Mesenchymal stem cell (in vitro differentiated cells and primary cell): ENCODE results near the gene QPRT.
"Not testable (repeated sequence)": the region's sequence is repeated elsewhere in the genome, so short reads cannot be mapped to it uniquely, and the experiment has no call there.

Experiments
- DNase-seq: peaks from one replicate; pipeline ENCODE4 v3.0.0-alpha.2; 2013
- H2AFZ ChIP-seq: one replicate; pipeline ENCODE4 v1.6.1; 2013; ENCODE audit warnings: low read depth, mild to moderate bottlenecking, control low read depth, inconsistent platforms, low read length, moderate library complexity
- H2AK5ac ChIP-seq: 2 replicates; pipeline ENCODE4 v1.6.1; 2013; ENCODE audit warnings: low read length, moderate library complexity, mild to moderate bottlenecking, inconsistent platforms; ENCODE audit not compliant: severe bottlenecking
- H2BK120ac ChIP-seq: one replicate; pipeline ENCODE4 v1.6.1; 2013; ENCODE audit warnings: low read depth, mild to moderate bottlenecking, inconsistent platforms, low read length, moderate library complexity
- H2BK12ac ChIP-seq, 2 experiments: one replicate each; pipeline ENCODE4 v1.6.1; 2013; ENCODE audit warnings: inconsistent platforms in 2 of 2, low read length in 2 of 2, mild to moderate bottlenecking in 2 of 2, moderate library complexity in 2 of 2, control low read depth in 1 of 2
- H2BK15ac ChIP-seq: one replicate; pipeline ENCODE4 v1.6.1; 2013; ENCODE audit warnings: mild to moderate bottlenecking, low read depth, inconsistent platforms; ENCODE audit not compliant: poor library complexity, severe bottlenecking
- H2BK5ac ChIP-seq: 2 replicates; pipeline ENCODE4 v1.6.1; 2013; ENCODE audit warnings: low read depth, mild to moderate bottlenecking, low read length, control low read depth, inconsistent platforms; ENCODE audit not compliant: poor library complexity, severe bottlenecking
- H3K14ac ChIP-seq, 2 experiments: one replicate each; pipeline ENCODE4 v1.6.1; 2013; ENCODE audit warnings: inconsistent platforms in 2 of 2, low read length in 2 of 2, control low read depth in 1 of 2, mild to moderate bottlenecking in 1 of 2, moderate library complexity in 1 of 2
- H3K18ac ChIP-seq, 2 experiments: one replicate each; pipeline ENCODE4 v1.6.1; 2013; ENCODE audit warnings: inconsistent platforms in 2 of 2, low read length in 2 of 2, control low read depth in 1 of 2, low read depth in 1 of 2, mild to moderate bottlenecking in 1 of 2
- H3K23ac ChIP-seq, 2 experiments: one replicate each; pipeline ENCODE4 v1.6.1; 2013; ENCODE audit warnings: inconsistent platforms in 2 of 2, low read length in 2 of 2, mild to moderate bottlenecking in 2 of 2, moderate library complexity in 2 of 2, control low read depth in 1 of 2
- H3K27ac ChIP-seq: 2 replicates; pipeline ENCODE4 v1.5.1; 2013; ENCODE audit warnings: mild to moderate bottlenecking, moderate library complexity, low read length, control low read depth, inconsistent platforms; ENCODE audit not compliant: poor library complexity, severe bottlenecking
- H3K27me3 ChIP-seq, 2 experiments: 2 replicates each; pipeline versions ENCODE4 v1.6.1 to v1.7.0; 2013; ENCODE audit warnings: low read length in 2 of 2, mild to moderate bottlenecking in 2 of 2, moderate library complexity in 2 of 2, control low read depth in 1 of 2, inconsistent platforms in 1 of 2; ENCODE audit not compliant: control insufficient read depth in 1 of 2, insufficient read depth in 1 of 2
- H3K36me3 ChIP-seq, 2 experiments: 2 replicates each; pipeline versions ENCODE4 v1.6.1 to v1.7.0; 2013; ENCODE audit warnings: low read length in 2 of 2, control low read depth in 1 of 2, inconsistent platforms in 1 of 2, low read depth in 1 of 2, mild to moderate bottlenecking in 1 of 2; ENCODE audit not compliant: insufficient read depth in 2 of 2, control insufficient read depth in 1 of 2
- H3K4ac ChIP-seq, 2 experiments: one replicate each; pipeline ENCODE4 v1.6.1; 2013; ENCODE audit warnings: inconsistent platforms in 2 of 2, low read length in 2 of 2, mild to moderate bottlenecking in 2 of 2, moderate library complexity in 2 of 2, control low read depth in 1 of 2, low read depth in 1 of 2
- H3K4me1 ChIP-seq: 2 replicates; pipeline ENCODE4 v1.6.1; 2013; ENCODE audit warnings: low read depth, low read length, control low read depth; ENCODE audit not compliant: control insufficient read depth, insufficient read depth
- H3K4me2 ChIP-seq: 2 replicates; pipeline ENCODE4 v1.6.1; 2013; ENCODE audit warnings: low read length, mild to moderate bottlenecking, inconsistent platforms; ENCODE audit not compliant: poor library complexity, severe bottlenecking
- H3K4me3 ChIP-seq, 2 experiments: 2 replicates each; pipeline versions ENCODE4 v1.5.1 to v1.7.0; 2013; ENCODE audit warnings: low read length in 2 of 2, mild to moderate bottlenecking in 2 of 2, control low read depth in 1 of 2, low read depth in 1 of 2; ENCODE audit not compliant: insufficient read depth in 1 of 2
- H3K79me1 ChIP-seq: replicated peaks from 2 replicates; pipeline ENCODE4 v1.6.1; 2013; ENCODE audit warnings: mild to moderate bottlenecking, control low read depth, low read length, inconsistent platforms; ENCODE audit not compliant: poor library complexity, severe bottlenecking
- H3K9ac ChIP-seq: 2 replicates; pipeline ENCODE4 v1.7.0; 2013; ENCODE audit warnings: mild to moderate bottlenecking, low read length, moderate library complexity
- H3K9me3 ChIP-seq: 2 replicates; pipeline ENCODE4 v1.7.0; 2013; ENCODE audit warnings: mild to moderate bottlenecking, low read length; ENCODE audit not compliant: control insufficient read depth
- H4K8ac ChIP-seq: one replicate; pipeline ENCODE4 v1.6.1; 2013; ENCODE audit warnings: inconsistent platforms, mild to moderate bottlenecking, low read length, moderate library complexity
- H4K91ac ChIP-seq: one replicate; pipeline ENCODE4 v1.6.1; 2013; ENCODE audit warnings: mild to moderate bottlenecking, low read length, inconsistent platforms
- whole genome bisulfite sequencing: methylation state at CpG from one replicate; pipeline ENCODE4 v1.1.7; 2013; ENCODE audit warnings: mixed read lengths; 5-methylcytosine and 5-hydroxymethylcytosine counted together

QPRT gene

GRCh38 chr16:29653890-29654289 lies 25.1 kb upstream of the QPRT start:
- WGBS: 83% methylated on average over 3 of the region's 7 CpGs
- not testable (repeated sequence) for H2BK5ac ChIP-seq, H3K4ac ChIP-seq, DNase-seq, H2BK15ac ChIP-seq, H3K18ac ChIP-seq, H3K79me1 ChIP-seq, H3K4me3 ChIP-seq, H4K91ac ChIP-seq, H3K4me2 ChIP-seq, H3K14ac ChIP-seq, H2AFZ ChIP-seq, H3K27me3 ChIP-seq, H2BK12ac ChIP-seq, H2BK120ac ChIP-seq, H3K27ac ChIP-seq, H3K4me1 ChIP-seq, H3K9me3 ChIP-seq, H3K36me3 ChIP-seq, H4K8ac ChIP-seq, H3K9ac ChIP-seq, H3K23ac ChIP-seq, H2AK5ac ChIP-seq

- Histone ChIP-seq H2BK12ac (no peak overlapping the region), H3K27ac (no peak overlapping the region), H3K9me3 (no peaks in the 10 kb centered on the region), H4K8ac (no peak overlapping the region), H2BK15ac (no peak overlapping the region), H3K27me3 (peaks cover 0 to 7% of the 10 kb centered on the region in 2 experiments), H2BK120ac (no peak overlapping the region), H3K18ac (no peak overlapping the region), H2BK5ac (no peak overlapping the region), H3K36me3 (no peaks in the 10 kb centered on the region), H3K14ac (no peak overlapping the region), H2AK5ac (no peak overlapping the region), H3K4me3 (no peak overlapping the region), H4K91ac (no peak overlapping the region), H3K4me1 (peaks cover 5% of the 10 kb centered on the region), H3K79me1 (no peaks in the 10 kb centered on the region), H3K4me2 (no peak overlapping the region), H3K23ac (no peak overlapping the region), H3K4ac (no peak overlapping the region), H2AFZ (no peak overlapping the region), H3K9ac (no peak overlapping the region)
- DNase-seq: no peak
- 88% methylated on average over 11 of the region's 11 CpGs for WGBS
Observed at GRCh38 chr16:29656688-29657523, 22.1 kb upstream of the QPRT start.

- Histone ChIP-seq H3K9ac (no peak overlapping the region), H3K4ac (no peak overlapping the region), H2BK15ac (no peak overlapping the region), H3K4me3 (no peak overlapping the region), H4K8ac (no peak overlapping the region), H3K27me3 (peaks cover 0 to 8% of the 10 kb centered on the region in 2 experiments), H2BK120ac (no peak overlapping the region), H4K91ac (no peak overlapping the region), H3K18ac (no peak overlapping the region), H3K4me2 (no peak overlapping the region), H3K9me3 (no peaks in the 10 kb centered on the region), H3K14ac (no peak overlapping the region), H2AFZ (no peak overlapping the region), H3K79me1 (no peaks in the 10 kb centered on the region), H3K36me3 (no peaks in the 10 kb centered on the region), H3K4me1 (peaks cover 5% of the 10 kb centered on the region), H3K27ac (no peak overlapping the region), H2BK12ac (no peak overlapping the region), H3K23ac (no peak overlapping the region), H2BK5ac (no peak overlapping the region), H2AK5ac (no peak overlapping the region)
- 92% methylated on average over 6 of the region's 6 CpGs for WGBS
- DNase-seq: no peak
Observed at GRCh38 chr16:29658705-29659104, 20.3 kb upstream of the QPRT start.

- no peaks in the 10 kb centered on the region for H3K36me3 ChIP-seq
- no peak overlapping the region for H3K23ac ChIP-seq
- no peaks in the 10 kb centered on the region for H3K9me3 ChIP-seq
- H2BK5ac ChIP-seq: no peak overlapping the region
- peaks cover 0 to 22% of the 10 kb centered on the region in 2 experiments for H3K27me3 ChIP-seq
- no peak overlapping the region for H2AK5ac ChIP-seq
- H3K4me1 ChIP-seq: peaks cover 11% of the 10 kb centered on the region
- no peak overlapping the region for H3K4me3 ChIP-seq
- no peaks in the 10 kb centered on the region for H3K79me1 ChIP-seq
- no peak overlapping the region for H3K4me2 ChIP-seq
- H4K8ac ChIP-seq: no peak overlapping the region
- WGBS: 90% methylated on average over 17 of the region's 17 CpGs
- no peak overlapping the region for H4K91ac ChIP-seq
- H3K4ac ChIP-seq: no peak overlapping the region
- no peak overlapping the region for H2BK120ac ChIP-seq
- no peak overlapping the region for H2BK15ac ChIP-seq
- H3K18ac ChIP-seq: no peak overlapping the region
- no peak overlapping the region for H2AFZ ChIP-seq
- H3K27ac ChIP-seq: no peak overlapping the region
- DNase-seq: no peak
- H3K9ac ChIP-seq: no peak overlapping the region
- H3K14ac ChIP-seq: no peak overlapping the region
- H2BK12ac ChIP-seq: no peak overlapping the region
Observed at GRCh38 chr16:29662000-29662728, 16.8 kb upstream of the QPRT start.
